ENCODE data around the gene PUS7.

The PUS7 gene

GRCh38 chr7:105480931-105481330 is 41.1 kb downstream of the PUS7 start:
- TF ChIP-seq FOXP2 (optimal IDR thresholded peaks at IDR 0.05; ENCODE audit: borderline replicate concordance, extremely low read depth, extremely low read length, insufficient read depth): no peak
- TF ChIP-seq SIN3A (IDR thresholded peaks at IDR 0.05; ENCODE audit: borderline replicate concordance, insufficient read depth, low read length): no peak
- no peak for TF ChIP-seq TAF1 (IDR thresholded peaks at IDR 0.05; ENCODE audit: borderline replicate concordance, insufficient read depth, low read length)
- TF ChIP-seq POLR2AphosphoS5 (IDR thresholded peaks at IDR 0.05; ENCODE audit: low read depth, low read length): no peak
- TF ChIP-seq REST (IDR thresholded peaks at IDR 0.05; ENCODE audit: insufficient read depth in 1 of 2, low read depth in 2 of 2, low read length in 2 of 2): no peak

GRCh38 chr7:105478606-105479005 is 43.5 kb downstream of the PUS7 start:
- TF ChIP-seq TAF1 (IDR thresholded peaks at IDR 0.05; ENCODE audit: borderline replicate concordance, insufficient read depth, low read length) (no peak), FOXP2 (optimal IDR thresholded peaks at IDR 0.05; ENCODE audit: borderline replicate concordance, extremely low read depth, extremely low read length, insufficient read depth) (no peak), SIN3A (IDR thresholded peaks at IDR 0.05; ENCODE audit: borderline replicate concordance, insufficient read depth, low read length) (no peak), REST (IDR thresholded peaks at IDR 0.05; ENCODE audit: insufficient read depth in 1 of 2, low read depth in 2 of 2, low read length in 2 of 2) (no peak), POLR2AphosphoS5 (IDR thresholded peaks at IDR 0.05; ENCODE audit: low read depth, low read length) (no peak)

GRCh38 chr7:105477908-105478307 is 44.2 kb downstream of the PUS7 start:
- no peak for TF ChIP-seq POLR2AphosphoS5 (IDR thresholded peaks at IDR 0.05; ENCODE audit: low read depth, low read length)
- TF ChIP-seq REST (IDR thresholded peaks at IDR 0.05; ENCODE audit: insufficient read depth in 1 of 2, low read depth in 2 of 2, low read length in 2 of 2): no peak
- no peak for TF ChIP-seq SIN3A (IDR thresholded peaks at IDR 0.05; ENCODE audit: borderline replicate concordance, insufficient read depth, low read length)
- no peak for TF ChIP-seq TAF1 (IDR thresholded peaks at IDR 0.05; ENCODE audit: borderline replicate concordance, insufficient read depth, low read length)
- TF ChIP-seq FOXP2 (optimal IDR thresholded peaks at IDR 0.05; ENCODE audit: borderline replicate concordance, extremely low read depth, extremely low read length, insufficient read depth): no peak

- TF ChIP-seq REST (IDR thresholded peaks at IDR 0.05; ENCODE audit: insufficient read depth in 1 of 2, low read depth in 2 of 2, low read length in 2 of 2): no peak
- TF ChIP-seq TAF1 (IDR thresholded peaks at IDR 0.05; ENCODE audit: borderline replicate concordance, insufficient read depth, low read length): no peak
- TF ChIP-seq POLR2AphosphoS5 (IDR thresholded peaks at IDR 0.05; ENCODE audit: low read depth, low read length): no peak
- no peak for TF ChIP-seq SIN3A (IDR thresholded peaks at IDR 0.05; ENCODE audit: borderline replicate concordance, insufficient read depth, low read length)
- TF ChIP-seq FOXP2 (optimal IDR thresholded peaks at IDR 0.05; ENCODE audit: borderline replicate concordance, extremely low read depth, extremely low read length, insufficient read depth): no peak
Observed at GRCh38 chr7:105474045-105474444, 48.0 kb downstream of the PUS7 start.

GRCh38 chr7:105473163-105473562 is 48.9 kb downstream of the PUS7 start:
- TF ChIP-seq POLR2AphosphoS5 (IDR thresholded peaks at IDR 0.05; ENCODE audit: low read depth, low read length) (no peak), SIN3A (IDR thresholded peaks at IDR 0.05; ENCODE audit: borderline replicate concordance, insufficient read depth, low read length) (no peak), TAF1 (IDR thresholded peaks at IDR 0.05; ENCODE audit: borderline replicate concordance, insufficient read depth, low read length) (no peak), FOXP2 (optimal IDR thresholded peaks at IDR 0.05; ENCODE audit: borderline replicate concordance, extremely low read depth, extremely low read length, insufficient read depth) (no peak)

Measured in PFSK-1 (cell line).